Thyroid gland (tissue), 4 donors: ENCODE measurements around the gene RREB1.

Experiments
- CTCF ChIP-seq, 6 experiments: fragments of 200-600 bp in 3 of 6; fragments of 450-650 bp in 3 of 6; sonication (generic) in 3 of 6; IDR thresholded peaks; one replicate each; pipeline ENCODE4 v1.5.1; 2016 to 2019; ENCODE audit warnings: antibody characterized with exemption in 6 of 6, mild to moderate bottlenecking in 2 of 6, inconsistent platforms in 1 of 6, moderate library complexity in 1 of 6
- POLR2A ChIP-seq, 2 donors: fragments of 450-650 bp; IDR thresholded peaks; one replicate each; pipeline ENCODE4 v1.6.1; 2017; ENCODE audit warnings: antibody characterized with exemption in 2 of 2, mild to moderate bottlenecking in 2 of 2, moderate library complexity in 1 of 2

DNA sequence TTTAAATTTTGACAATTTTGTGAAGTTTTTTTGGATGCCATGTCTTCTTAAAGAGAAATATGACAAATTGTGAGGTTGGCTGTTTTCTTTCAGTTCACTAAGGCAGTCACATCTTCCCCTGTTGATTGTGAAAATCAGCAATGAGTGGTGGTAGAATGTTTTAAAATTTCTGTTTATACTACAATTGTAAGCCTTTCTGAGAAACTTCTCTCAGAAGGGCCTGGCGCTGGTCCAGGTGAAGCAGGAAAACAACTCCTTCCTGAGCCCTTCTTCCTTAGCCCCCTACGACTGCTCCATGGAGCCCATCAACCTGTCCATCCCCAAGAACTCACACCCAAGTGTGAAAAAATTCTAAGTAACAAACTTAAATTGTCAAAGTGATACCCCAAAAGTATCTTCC lies 124.6 kb downstream of the RREB1 start:
- no peak for TF ChIP-seq CTCF (IDR thresholded peaks at IDR 0.05)
- no peak for TF ChIP-seq POLR2A (IDR thresholded peaks at IDR 0.05)
